Trophoblast cell (in vitro differentiated cells and primary cell): Measurements from ENCODE around the gene ACP1. TPM values are rescaled to one million over a fixed set of nuclear protein-coding genes. Genes with fewer than 3 reads are reported as not detected.

Experiments used
- DNase-seq, 2 donors: peaks; one replicate each; pipeline ENCODE4 v3.0.0-alpha.2; 2016
- H2AFZ ChIP-seq: 2 replicates; pipeline ENCODE4 v1.6.1; 2013; ENCODE audit warnings: low read length, moderate library complexity, mild to moderate bottlenecking; ENCODE audit not compliant: insufficient read depth, poor library complexity
- H2AK5ac ChIP-seq: 2 replicates; pipeline ENCODE4 v1.6.1; 2013; ENCODE audit warnings: mild to moderate bottlenecking, low read length
- H2BK120ac ChIP-seq: 2 replicates; pipeline ENCODE4 v1.6.1; 2013; ENCODE audit warnings: low read length, mild to moderate bottlenecking, moderate library complexity; ENCODE audit not compliant: insufficient read depth, poor library complexity
- H2BK12ac ChIP-seq: 2 replicates; pipeline ENCODE4 v1.6.1; 2013; ENCODE audit warnings: mild to moderate bottlenecking, low read length, moderate library complexity
- H2BK5ac ChIP-seq: 2 replicates; pipeline ENCODE4 v1.6.1; 2013; ENCODE audit warnings: low read length, low read depth, moderate library complexity, mild to moderate bottlenecking; ENCODE audit not compliant: poor library complexity
- H3K14ac ChIP-seq: 2 replicates; pipeline ENCODE4 v1.6.1; 2013; ENCODE audit warnings: mild to moderate bottlenecking, low read length
- H3K18ac ChIP-seq: 2 replicates; pipeline ENCODE4 v1.6.1; 2013; ENCODE audit warnings: mild to moderate bottlenecking, low read length
- H3K23ac ChIP-seq: 2 replicates; pipeline ENCODE4 v1.6.1; 2013; ENCODE audit warnings: low read length
- H3K27ac ChIP-seq: 2 replicates; pipeline ENCODE4 v1.5.1; 2013; ENCODE audit warnings: low read depth, mild to moderate bottlenecking, inconsistent platforms, low read length, moderate library complexity
- H3K27me3 ChIP-seq: 2 replicates; pipeline ENCODE4 v1.6.1; 2013; ENCODE audit warnings: inconsistent platforms, mild to moderate bottlenecking, low read length, moderate library complexity; ENCODE audit not compliant: insufficient read depth
- H3K36me3 ChIP-seq, 2 experiments: 1 replicate in 1 of 2; 2 replicates in 1 of 2; pipeline ENCODE4 v1.6.1; 2013; ENCODE audit warnings: low read length in 2 of 2, mild to moderate bottlenecking in 2 of 2, moderate library complexity in 1 of 2; ENCODE audit not compliant: insufficient read depth in 2 of 2, control insufficient read depth in 1 of 2
- H3K4ac ChIP-seq: 2 replicates; pipeline ENCODE4 v1.6.1; 2013; ENCODE audit warnings: low read depth, mild to moderate bottlenecking, low read length, moderate library complexity
- H3K4me1 ChIP-seq, 2 experiments: 1 replicate in 1 of 2; 2 replicates in 1 of 2; pipeline ENCODE4 v1.6.1; 2013; ENCODE audit warnings: low read length in 2 of 2, mild to moderate bottlenecking in 2 of 2, moderate library complexity in 1 of 2; ENCODE audit not compliant: insufficient read depth in 2 of 2, control insufficient read depth in 1 of 2
- H3K4me2 ChIP-seq: 2 replicates; pipeline ENCODE4 v1.6.1; 2013; ENCODE audit warnings: inconsistent platforms, mild to moderate bottlenecking, low read length, moderate library complexity
- H3K4me3 ChIP-seq: 2 replicates; pipeline ENCODE4 v1.5.1; 2013; ENCODE audit warnings: mild to moderate bottlenecking, low read depth, low read length, inconsistent platforms
- H3K79me1 ChIP-seq: one replicate; pipeline ENCODE4 v1.6.1; 2013; ENCODE audit warnings: low read length
- H3K79me2 ChIP-seq: 2 replicates; pipeline ENCODE4 v1.6.1; 2013; ENCODE audit warnings: low read length, mild to moderate bottlenecking; ENCODE audit not compliant: control insufficient read depth, insufficient read depth, poor library complexity
- H3K9ac ChIP-seq: 2 replicates; pipeline ENCODE4 v1.6.1; 2013; ENCODE audit warnings: mild to moderate bottlenecking, low read length
- H3K9me3 ChIP-seq: 2 replicates; pipeline ENCODE4 v1.6.1; 2013; ENCODE audit warnings: low read depth, mild to moderate bottlenecking, control low read depth, inconsistent platforms, low read length; ENCODE audit not compliant: insufficient read depth
- H4K12ac ChIP-seq: 2 replicates; pipeline ENCODE4 v1.6.1; 2013; ENCODE audit warnings: low read depth, mild to moderate bottlenecking, low read length, moderate library complexity
- H4K8ac ChIP-seq: 2 replicates; pipeline ENCODE4 v1.6.1; 2013; ENCODE audit warnings: low read depth, mild to moderate bottlenecking, low read length, moderate library complexity
- H4K91ac ChIP-seq: one replicate; pipeline ENCODE4 v1.6.1; 2013; ENCODE audit warnings: low read depth, mild to moderate bottlenecking, low read length, moderate library complexity
- WGBS: extraction: QIAGEN DNeasy Blood & Tissue Kit; methylation state at CpG from one replicate; pipeline ENCODE4 v1.1.7; 2013; ENCODE audit warnings: missing lambda C conversion rate; ENCODE audit not compliant: insufficient read length, insufficient coverage; ENCODE audit errors: extremely low coverage; 5-methylcytosine and 5-hydroxymethylcytosine counted together
- polyA plus RNA-seq: library from polyadenylated mRNA; stranded (reverse); fragments of 200-250 nt; gene quantifications from 2 replicates; pipeline ENCODE4 v1.2.3, GENCODE V29; 2013

ACP1 gene
- polyA plus RNA-seq = 126 TPM in 2 replicates

DNA sequence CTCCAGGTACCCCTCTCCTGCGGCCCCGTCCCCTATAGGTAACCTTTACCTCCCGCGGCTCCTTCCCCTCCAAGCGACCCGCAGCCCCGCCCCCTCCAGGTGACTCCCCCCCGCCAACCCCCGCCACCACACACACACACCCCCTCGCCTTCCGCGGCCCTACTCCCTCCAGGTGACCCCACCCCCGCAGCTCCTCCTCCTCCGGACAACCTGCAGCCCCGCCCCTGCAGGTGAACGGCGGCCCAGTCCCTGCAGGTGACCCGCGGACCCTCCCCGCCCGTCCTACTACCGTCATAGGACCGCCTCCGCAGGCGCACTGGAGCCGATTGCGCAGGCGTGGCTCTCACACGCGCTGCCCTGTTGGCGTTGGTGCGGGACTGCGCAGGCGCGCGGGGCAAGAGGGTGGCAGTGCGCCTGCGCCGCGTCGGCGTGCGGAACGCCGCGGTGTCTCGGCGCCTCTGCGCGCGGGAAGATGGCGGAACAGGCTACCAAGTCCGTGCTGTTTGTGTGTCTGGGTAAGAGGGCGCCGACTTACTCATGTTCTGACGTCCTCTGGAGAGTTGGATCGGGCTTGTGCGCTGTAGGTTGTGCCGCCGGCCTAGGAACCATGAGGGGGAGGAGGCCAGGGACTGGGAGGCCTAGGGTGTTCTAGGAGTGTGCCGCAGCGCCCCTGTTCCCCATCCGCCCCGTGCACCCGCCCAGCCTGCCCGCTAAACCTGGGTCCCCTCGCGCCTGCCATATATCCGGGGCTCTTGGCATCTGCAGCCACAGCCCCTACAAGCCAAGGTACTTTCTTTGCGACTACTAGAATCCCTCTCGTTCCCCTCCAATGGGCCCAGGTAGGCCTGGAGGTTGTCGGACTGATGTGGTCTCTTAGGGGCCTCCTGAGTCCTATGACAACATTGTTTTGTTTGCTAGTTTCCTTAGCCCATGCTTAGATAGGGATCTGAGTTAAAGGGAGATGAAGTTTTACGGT lies at the start of gene ACP1:
Gene ACP1, plus strand, starts transcription at position 455 of the 976 bp plus-strand sequence. Its CDS starts 18 bp downstream, at position 473.
- Histone ChIP-seq H2BK5ac (peak within 1 kb of the TSS; percentile 18), H3K9me3 (no peaks in the 10 kb centered on the region), H4K91ac (peak within 1 kb of the TSS; percentile 90), H3K4me1 (peaks cover 4 to 17% of the 10 kb centered on the region in 2 experiments), H2AK5ac (peak within 1 kb of the TSS; percentile 80), H3K4me2 (peak within 1 kb of the TSS; percentile 100), H3K4ac (peak within 1 kb of the TSS; percentile 80), H3K23ac (no peak within 1 kb of the TSS), H3K27ac (peak within 1 kb of the TSS; percentile 61), H3K18ac (peak within 1 kb of the TSS; percentile 86), H2BK12ac (peak within 1 kb of the TSS; percentile 2), H3K9ac (peak within 1 kb of the TSS; percentile 97), H3K36me3 (no peaks in the 10 kb centered on the region), H3K14ac (peak within 1 kb of the TSS; percentile 83), H3K27me3 (no peaks in the 10 kb centered on the region), H3K4me3 (peak within 1 kb of the TSS; percentile 100), H3K79me1 (peaks cover 13% of the 10 kb centered on the region), H4K8ac (peak within 1 kb of the TSS; percentile 87), H2AFZ (peak within 1 kb of the TSS; percentile 71), H2BK120ac (peak within 1 kb of the TSS; percentile 64), H3K79me2 (peaks cover 25% of the 10 kb centered on the region), H4K12ac (peak within 1 kb of the TSS; percentile 68)
- WGBS = no CpG with 5 or more reads among the region's 73 CpGs
- peak; percentile 99 to 100 for DNase-seq

DNA sequence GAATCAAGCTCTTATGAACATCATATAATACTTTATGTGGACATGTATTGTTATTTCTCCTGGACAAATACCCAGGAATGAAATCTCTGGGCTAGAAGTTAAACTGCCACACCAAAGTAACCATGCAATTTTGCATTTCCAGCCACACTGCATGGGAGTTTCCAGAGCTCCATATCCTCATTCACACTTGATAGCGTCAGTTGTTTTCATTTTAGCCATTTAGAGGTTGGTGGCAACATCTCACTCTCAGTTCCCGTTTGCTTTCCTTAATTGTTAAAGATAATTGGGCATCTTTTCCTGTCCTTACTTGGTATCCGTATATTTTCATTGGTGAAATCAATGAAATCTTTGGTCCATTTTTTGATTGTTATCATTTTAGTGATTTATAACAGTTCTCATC lies 48.7 kb upstream of the ACP1 start:
- no peak overlapping the region for H3K4me2 ChIP-seq
- H3K4me3 ChIP-seq = no peak overlapping the region
- no CpG with 5 or more reads among the region's 3 CpGs for WGBS
- no peak overlapping the region for H2AK5ac ChIP-seq
- H3K36me3 ChIP-seq = peaks cover 3 to 4% of the 10 kb centered on the region in 2 experiments
- H4K12ac ChIP-seq = no peak overlapping the region
- no peak overlapping the region for H3K27ac ChIP-seq
- H4K91ac ChIP-seq = no peak overlapping the region
- H3K79me2 ChIP-seq = no peaks in the 10 kb centered on the region
- H3K23ac ChIP-seq = no peak overlapping the region
- H3K79me1 ChIP-seq = no peaks in the 10 kb centered on the region
- no peak overlapping the region for H3K4ac ChIP-seq
- H4K8ac ChIP-seq = no peak overlapping the region
- no peak overlapping the region for H2BK120ac ChIP-seq
- DNase-seq = no peak
- H3K9me3 ChIP-seq = peaks cover 3% of the 10 kb centered on the region
- no peak overlapping the region for H3K14ac ChIP-seq
- H3K27me3 ChIP-seq = no peaks in the 10 kb centered on the region
- no peak overlapping the region for H2BK5ac ChIP-seq
- no peak overlapping the region for H2AFZ ChIP-seq
- no peaks in the 10 kb centered on the region for H3K4me1 ChIP-seq
- no peak overlapping the region for H2BK12ac ChIP-seq
- H3K9ac ChIP-seq = no peak overlapping the region
- H3K18ac ChIP-seq = no peak overlapping the region

DNA sequence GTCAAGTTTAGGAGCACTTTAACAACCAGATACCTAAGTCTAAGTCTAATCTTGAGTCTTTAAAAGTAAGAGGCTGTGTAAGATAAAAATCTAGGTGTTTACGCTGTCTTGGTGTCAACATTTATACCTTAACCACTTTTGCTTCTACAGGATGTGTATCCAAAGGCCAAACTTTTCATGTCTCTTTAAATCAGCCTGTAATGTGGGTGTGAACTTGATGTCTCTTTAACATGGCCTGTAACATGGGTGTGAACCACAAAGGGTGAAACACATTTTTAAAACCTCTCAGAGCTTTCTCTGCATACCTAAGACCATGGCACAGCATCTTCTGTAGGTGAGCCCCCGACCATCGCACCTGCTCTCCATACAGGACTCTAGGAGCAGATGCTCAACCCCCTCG lies 41.3 kb upstream of the ACP1 start:
- Histone ChIP-seq H3K4me3 (no peak overlapping the region), H2AFZ (no peak overlapping the region), H2AK5ac (no peak overlapping the region), H4K12ac (no peak overlapping the region), H4K91ac (no peak overlapping the region), H3K23ac (no peak overlapping the region), H3K79me2 (no peaks in the 10 kb centered on the region), H3K14ac (no peak overlapping the region), H3K4me2 (no peak overlapping the region), H3K27me3 (no peaks in the 10 kb centered on the region), H2BK5ac (no peak overlapping the region), H3K79me1 (no peaks in the 10 kb centered on the region), H4K8ac (no peak overlapping the region), H3K36me3 (peaks cover 7 to 15% of the 10 kb centered on the region in 2 experiments), H2BK12ac (no peak overlapping the region), H3K4me1 (no peaks in the 10 kb centered on the region), H3K27ac (no peak overlapping the region), H3K18ac (no peak overlapping the region), H3K9ac (no peak overlapping the region), H3K4ac (no peak overlapping the region), H3K9me3 (no peaks in the 10 kb centered on the region), H2BK120ac (no peak overlapping the region)
- WGBS = no CpG with 5 or more reads among the region's 4 CpGs
- no peak for DNase-seq

DNA sequence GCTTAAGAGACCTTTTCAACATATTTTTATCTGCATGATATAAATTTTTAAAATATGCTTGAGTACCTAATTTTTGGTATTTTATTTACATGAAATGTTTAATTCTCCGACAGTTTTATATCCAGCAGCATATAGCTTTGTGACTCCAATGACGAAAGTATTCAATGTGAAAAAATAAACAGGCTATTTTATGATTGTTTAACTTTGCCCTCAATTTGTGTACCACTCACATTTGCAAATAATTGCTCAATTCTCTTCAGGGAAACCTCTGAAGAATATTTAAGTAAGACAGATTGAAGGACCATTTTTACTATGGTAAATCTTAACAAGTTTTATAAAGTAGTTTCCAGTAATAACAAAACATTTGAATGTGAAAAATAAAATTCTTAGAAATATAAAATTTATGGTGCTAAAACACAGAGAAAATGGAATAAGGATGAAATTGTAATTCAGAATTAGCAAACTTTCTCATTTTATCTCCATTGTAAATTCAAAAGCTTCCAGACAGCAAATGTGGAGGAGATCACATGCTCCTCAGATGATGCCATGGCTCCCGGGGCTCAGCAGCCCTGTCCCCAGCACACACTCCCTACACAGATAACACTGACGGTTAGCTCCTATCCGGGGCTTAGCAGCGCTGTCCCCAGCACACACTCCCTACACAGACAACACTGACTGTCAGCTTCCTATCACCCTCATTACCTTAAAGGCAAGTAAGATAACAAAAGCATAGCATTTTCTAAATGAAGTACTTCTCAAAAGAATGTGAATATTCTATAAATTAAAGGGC lies 40.6 kb upstream of the ACP1 start:
- Histone ChIP-seq H3K4ac (no peak overlapping the region), H3K27me3 (no peaks in the 10 kb centered on the region), H3K23ac (no peak overlapping the region), H3K4me3 (no peak overlapping the region), H3K36me3 (peaks cover 8 to 15% of the 10 kb centered on the region in 2 experiments), H2BK5ac (no peak overlapping the region), H4K12ac (no peak overlapping the region), H2BK12ac (no peak overlapping the region), H4K91ac (no peak overlapping the region), H4K8ac (no peak overlapping the region), H3K27ac (no peak overlapping the region), H3K79me2 (no peaks in the 10 kb centered on the region), H3K79me1 (no peaks in the 10 kb centered on the region), H3K9me3 (no peaks in the 10 kb centered on the region), H2AK5ac (no peak overlapping the region), H3K18ac (no peak overlapping the region), H2BK120ac (no peak overlapping the region), H3K9ac (no peak overlapping the region), H2AFZ (no peak overlapping the region), H3K14ac (no peak overlapping the region), H3K4me1 (no peaks in the 10 kb centered on the region), H3K4me2 (no peak overlapping the region)
- no CpG with 5 or more reads among the region's 6 CpGs for WGBS
- no peak for DNase-seq
